NK-92 treated with Interleukin-12 subunit alpha and Interleukin-12 subunit beta, amount 100 ng/mL, for 24 hours (cell line): ENCODE results near the gene PTPN6.

Experiments
- DNase-seq: peaks from one replicate; lab custom pipeline; 2025; lab: John Stamatoyannopoulos, UW

Gene PTPN6

GRCh38 chr12:7009512-7009911 lies 58.4 kb downstream of the PTPN6 start:
- DNase-seq = no peak
